Thyroid gland (tissue), 4 donors: ENCODE data around the gene TBC1D8.

Source experiments
- POLR2A ChIP-seq, 2 donors: fragments of 450-650 bp; IDR thresholded peaks; one replicate each; pipeline ENCODE4 v1.6.1; 2017; ENCODE audit warnings: antibody characterized with exemption in 2 of 2, mild to moderate bottlenecking in 2 of 2, moderate library complexity in 1 of 2
- TF ChIP-seq, protein P1 (sequence below), 6 experiments: fragments of 200-600 bp in 3 of 6; fragments of 450-650 bp in 3 of 6; sonication (generic) in 3 of 6; IDR thresholded peaks; one replicate each; pipeline ENCODE4 v1.5.1; 2016 to 2019; ENCODE audit warnings: antibody characterized with exemption in 6 of 6, mild to moderate bottlenecking in 2 of 6, inconsistent platforms in 1 of 6, moderate library complexity in 1 of 6

DNA sequence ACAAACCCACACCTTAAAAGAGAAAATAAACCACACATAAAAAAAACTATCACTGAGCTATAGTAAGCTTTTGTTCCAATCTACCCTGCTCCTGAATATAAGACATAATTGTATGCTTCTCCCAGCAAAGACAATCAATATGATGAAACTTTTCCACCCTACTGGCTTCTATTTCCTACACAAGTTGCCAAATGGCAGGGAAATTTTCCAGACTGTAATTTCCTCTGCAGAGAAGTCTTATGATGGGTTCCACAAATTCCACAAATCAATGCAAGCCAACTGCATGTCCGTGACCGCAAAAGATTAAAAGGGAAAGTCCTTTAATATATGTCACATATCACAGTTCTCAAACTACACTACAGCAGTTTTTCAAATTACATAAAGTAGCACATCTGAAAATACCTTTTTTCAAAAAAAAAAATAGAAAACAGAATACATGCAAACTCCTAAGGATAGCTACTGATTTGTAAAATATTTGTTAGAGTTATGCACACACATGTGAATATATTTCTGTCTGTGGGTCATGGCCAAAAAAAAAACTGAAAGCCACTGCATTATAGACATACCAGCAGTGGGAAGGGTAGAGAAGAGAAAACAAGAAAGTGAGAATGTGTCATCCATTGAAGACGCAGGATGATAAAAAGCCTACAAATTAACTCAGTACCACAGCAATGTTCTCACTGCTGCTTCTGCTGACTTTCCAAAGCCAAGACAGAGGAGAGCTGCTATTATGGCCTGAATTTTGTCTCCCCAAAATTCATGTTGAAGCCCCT is 87.6 kb downstream of the TBC1D8 start:
- TF ChIP-seq, protein P1, sequence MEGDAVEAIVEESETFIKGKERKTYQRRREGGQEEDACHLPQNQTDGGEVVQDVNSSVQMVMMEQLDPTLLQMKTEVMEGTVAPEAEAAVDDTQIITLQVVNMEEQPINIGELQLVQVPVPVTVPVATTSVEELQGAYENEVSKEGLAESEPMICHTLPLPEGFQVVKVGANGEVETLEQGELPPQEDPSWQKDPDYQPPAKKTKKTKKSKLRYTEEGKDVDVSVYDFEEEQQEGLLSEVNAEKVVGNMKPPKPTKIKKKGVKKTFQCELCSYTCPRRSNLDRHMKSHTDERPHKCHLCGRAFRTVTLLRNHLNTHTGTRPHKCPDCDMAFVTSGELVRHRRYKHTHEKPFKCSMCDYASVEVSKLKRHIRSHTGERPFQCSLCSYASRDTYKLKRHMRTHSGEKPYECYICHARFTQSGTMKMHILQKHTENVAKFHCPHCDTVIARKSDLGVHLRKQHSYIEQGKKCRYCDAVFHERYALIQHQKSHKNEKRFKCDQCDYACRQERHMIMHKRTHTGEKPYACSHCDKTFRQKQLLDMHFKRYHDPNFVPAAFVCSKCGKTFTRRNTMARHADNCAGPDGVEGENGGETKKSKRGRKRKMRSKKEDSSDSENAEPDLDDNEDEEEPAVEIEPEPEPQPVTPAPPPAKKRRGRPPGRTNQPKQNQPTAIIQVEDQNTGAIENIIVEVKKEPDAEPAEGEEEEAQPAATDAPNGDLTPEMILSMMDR (IDR thresholded peaks at IDR 0.05) = no peak
- no peak for TF ChIP-seq POLR2A (IDR thresholded peaks at IDR 0.05)
